Activated B cell treated with CpG ODN at 0.5 μM for 24 hours (primary cell): Measurements from ENCODE around the gene STAT4. TPM values are rescaled to one million over a fixed set of nuclear protein-coding genes. Genes with fewer than 3 reads are reported as not detected.

Experiments
- ATAC-seq: fragments of 200-7000 bp; cut with Tn5 transposase; one replicate; pipeline ENCODE4 v1.10.0; 2021; ENCODE audit warnings: low read depth, mild to moderate bottlenecking, moderate library complexity
- CTCF ChIA-PET: fragments of 350-600 bp; sonication (Branson Sonifier 250); formaldehyde crosslinking; loops from one replicate; lab custom pipeline; 2021; ENCODE audit warnings: antibody characterized with exemption; lab: Charles Lee
- POLR2A ChIA-PET: fragments of 350-600 bp; sonication (Branson Sonifier 250); formaldehyde crosslinking; loops from one replicate; lab custom pipeline; 2021; ENCODE audit warnings: antibody characterized with exemption; lab: Charles Lee
- DNase-seq: peaks from one replicate; pipeline ENCODE4 v3.0.0; 2022
- H3K27ac Mint-ChIP-seq: one replicate; pipeline ENCODE4 v1.8.0; 2020; ENCODE audit warnings: mixed read lengths
- H3K27me3 Mint-ChIP-seq: one replicate; pipeline ENCODE4 v1.8.0; 2021; ENCODE audit warnings: mixed read lengths
- H3K36me3 Mint-ChIP-seq: one replicate; pipeline ENCODE4 v1.8.0; 2021; ENCODE audit warnings: low read depth, mixed read lengths
- H3K4me1 Mint-ChIP-seq: one replicate; pipeline ENCODE4 v1.8.0; 2021; ENCODE audit warnings: mixed read lengths
- H3K4me3 Mint-ChIP-seq: one replicate; pipeline ENCODE4 v1.8.0; 2020; ENCODE audit warnings: mild to moderate bottlenecking, mixed read lengths
- H3K9me3 Mint-ChIP-seq: one replicate; pipeline ENCODE4 v1.8.0; 2020; ENCODE audit warnings: mixed read lengths
- intact Hi-C: fragments of 100-400 bp; cut with micrococcal nuclease; formaldehyde crosslinking; loops from one replicate; pipeline ENCODE4 v1.15.1; 2024
- total RNA-seq: library from RNA; stranded (reverse); gene quantifications from 2 replicates; pipeline ENCODE4 v1.2.3, GENCODE V29; 2022
- TF ChIP-seq, protein P1 (sequence below): fragments of 200-600 bp; IDR thresholded peaks from one replicate; pipeline ENCODE4 v1.8.0; 2022; ENCODE audit warnings: antibody characterized with exemption, mild to moderate bottlenecking

The STAT4 gene
- total RNA-seq, 1 donor from 2014 or later, result 16.5 TPM

DNA sequence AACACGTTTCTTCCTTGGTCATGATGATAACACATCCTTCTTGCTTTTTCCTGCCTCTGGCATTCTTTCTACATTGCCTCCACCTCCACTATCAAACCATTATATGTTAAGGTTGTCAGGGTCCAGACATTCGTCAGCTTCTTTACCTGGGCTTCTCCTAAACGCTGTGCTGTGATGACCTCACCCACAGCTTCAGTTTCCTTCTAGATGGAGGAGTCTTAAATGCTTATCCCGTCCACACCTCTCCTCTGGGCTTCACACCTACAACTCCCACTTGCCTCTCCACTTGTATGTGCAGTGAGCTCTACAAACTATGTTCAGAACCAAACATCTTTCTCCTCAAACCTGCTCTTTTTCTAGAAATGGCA lies 136.2 kb downstream of the STAT4 start:
- DNase-seq, result no peak
- H3K27me3 Mint-ChIP-seq, result no peaks in the 10 kb centered on the region
- H3K36me3 Mint-ChIP-seq, result peaks cover 11% of the 10 kb centered on the region
- ATAC-seq, result no peak
- peaks cover 28% of the 10 kb centered on the region for H3K4me1 Mint-ChIP-seq
- no peak overlapping the region for H3K27ac Mint-ChIP-seq
- ChIA-PET POLR2A (interaction anchor here (0.8 to 1.9 kb wide), 8 partner anchors 8 to 1354 kb away, joined by 3 to 13 read pairs (median 4); partner anchors contain the start of genes ASNSD1, GLS, NABP1 and STAT4), CTCF (interaction anchor here (0.8 to 1.6 kb wide), 3 partner anchors 14 to 141 kb away, joined by 3 to 4 read pairs (median 3); no protein-coding TSS in a partner anchor)
- intact Hi-C loops, result loop anchor here (1.0 to 10.0 kb wide), 11 partner anchors 16 to 1573 kb away; partner anchors contain the start of genes GLS, INPP1, NABP1 and NEMP2
- no peaks in the 10 kb centered on the region for H3K9me3 Mint-ChIP-seq
- H3K4me3 Mint-ChIP-seq, result no peak overlapping the region
- TF ChIP-seq, protein P1, sequence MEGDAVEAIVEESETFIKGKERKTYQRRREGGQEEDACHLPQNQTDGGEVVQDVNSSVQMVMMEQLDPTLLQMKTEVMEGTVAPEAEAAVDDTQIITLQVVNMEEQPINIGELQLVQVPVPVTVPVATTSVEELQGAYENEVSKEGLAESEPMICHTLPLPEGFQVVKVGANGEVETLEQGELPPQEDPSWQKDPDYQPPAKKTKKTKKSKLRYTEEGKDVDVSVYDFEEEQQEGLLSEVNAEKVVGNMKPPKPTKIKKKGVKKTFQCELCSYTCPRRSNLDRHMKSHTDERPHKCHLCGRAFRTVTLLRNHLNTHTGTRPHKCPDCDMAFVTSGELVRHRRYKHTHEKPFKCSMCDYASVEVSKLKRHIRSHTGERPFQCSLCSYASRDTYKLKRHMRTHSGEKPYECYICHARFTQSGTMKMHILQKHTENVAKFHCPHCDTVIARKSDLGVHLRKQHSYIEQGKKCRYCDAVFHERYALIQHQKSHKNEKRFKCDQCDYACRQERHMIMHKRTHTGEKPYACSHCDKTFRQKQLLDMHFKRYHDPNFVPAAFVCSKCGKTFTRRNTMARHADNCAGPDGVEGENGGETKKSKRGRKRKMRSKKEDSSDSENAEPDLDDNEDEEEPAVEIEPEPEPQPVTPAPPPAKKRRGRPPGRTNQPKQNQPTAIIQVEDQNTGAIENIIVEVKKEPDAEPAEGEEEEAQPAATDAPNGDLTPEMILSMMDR, result no peak

DNA sequence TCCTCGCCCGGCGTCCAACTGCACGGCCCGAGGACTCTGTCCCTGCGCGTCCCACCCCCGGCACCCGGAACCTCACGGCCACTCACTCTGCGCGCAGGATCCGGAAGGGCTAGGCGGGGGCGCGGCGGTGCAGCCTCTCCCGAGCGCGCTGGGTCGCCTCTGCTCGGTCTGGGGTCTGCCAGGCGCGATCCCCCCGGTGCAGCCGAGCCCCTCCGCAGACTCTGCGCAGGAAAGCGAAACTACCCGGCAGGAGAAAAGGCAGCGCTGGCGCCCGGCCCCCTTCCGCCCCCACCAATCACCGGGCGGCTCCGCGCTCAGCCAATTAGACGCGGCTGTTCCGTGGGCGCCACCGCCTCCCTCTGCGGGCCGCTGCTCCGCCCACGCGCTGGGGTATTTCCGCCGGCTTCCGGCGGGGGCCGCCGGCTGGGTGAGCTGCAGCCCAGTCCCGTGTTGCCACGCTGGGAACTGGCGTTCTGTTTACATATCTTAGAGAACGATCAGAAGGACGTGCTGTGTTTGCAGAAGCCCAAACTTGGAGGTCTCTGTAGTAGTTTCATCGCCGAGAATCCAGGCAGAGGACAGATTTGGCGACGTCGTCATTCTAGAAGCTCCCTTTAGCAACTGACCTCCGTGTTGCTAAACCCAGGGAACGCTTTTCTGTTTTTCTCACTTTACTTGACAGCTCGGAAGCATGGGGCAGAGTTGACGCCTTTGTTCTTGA lies 136.7 kb downstream of the STAT4 start, which contains the start of gene STAT1:
Gene STAT1, minus strand, starts transcription at position 240 of the 721 bp plus-strand sequence. CDS start 4,168 bp downstream, outside the sequence.
- Mint-ChIP-seq H3K27ac (no peak within 1 kb of the TSS), H3K4me3 (no peak within 1 kb of the TSS), H3K9me3 (no peaks in the 10 kb centered on the region), H3K4me1 (peaks cover 29% of the 10 kb centered on the region), H3K27me3 (no peaks in the 10 kb centered on the region), H3K36me3 (peaks cover 12% of the 10 kb centered on the region)
- TF ChIP-seq, protein P1, result no peak
- ATAC-seq (peak; percentile 91), DNase-seq (peak; percentile 98)
- ChIA-PET POLR2A (interaction anchor here (0.8 to 1.9 kb wide), 8 partner anchors 9 to 1353 kb away, joined by 3 to 13 read pairs (median 4); partner anchors contain the start of genes ASNSD1, GLS, NABP1 and STAT4), CTCF (interaction anchor here (0.8 to 1.6 kb wide), 3 partner anchors 14 to 141 kb away, joined by 3 to 4 read pairs (median 3); no protein-coding TSS in a partner anchor)
- intact Hi-C loops, result loop anchor here (1.0 to 10.0 kb wide), 11 partner anchors 16 to 1573 kb away; partner anchors contain the start of genes GLS, INPP1, NABP1 and NEMP2

- Mint-ChIP-seq H3K27ac (no peak overlapping the region), H3K4me3 (no peak overlapping the region), H3K36me3 (peaks cover 15% of the 10 kb centered on the region), H3K27me3 (no peaks in the 10 kb centered on the region), H3K4me1 (peaks cover 30% of the 10 kb centered on the region), H3K9me3 (no peaks in the 10 kb centered on the region)
- TF ChIP-seq, protein P1, result no peak
- ATAC-seq (no peak), DNase-seq (no peak)
- CTCF ChIA-PET, result interaction anchor here (0.8 to 1.6 kb wide), 2 partner anchors 15 to 75 kb away, joined by 3 to 4 read pairs; no protein-coding TSS in a partner anchor
- intact Hi-C loops, result loop anchor here (5.0 to 10.0 kb wide), 4 partner anchors 361 to 829 kb away; partner anchors contain the start of gene INPP1
- POLR2A ChIA-PET, result interaction anchor here (1.0 to 1.7 kb wide), 3 partner anchors 9 to 664 kb away, joined by 3 to 8 read pairs (median 4); partner anchors contain the start of gene NABP1
Observed at GRCh38 chr2:191013682-191013931, 137.2 kb downstream of the STAT4 start.

GRCh38 chr2:191012845-191013681 lies 137.7 kb downstream of the STAT4 start:
- Mint-ChIP-seq H3K27ac (no peak overlapping the region), H3K27me3 (no peaks in the 10 kb centered on the region), H3K4me1 (peaks cover 32% of the 10 kb centered on the region), H3K36me3 (peaks cover 20% of the 10 kb centered on the region), H3K9me3 (no peaks in the 10 kb centered on the region), H3K4me3 (no peak overlapping the region)
- intact Hi-C loops, result loop anchor here (1.0 to 10.0 kb wide), 5 partner anchors 7 to 828 kb away; partner anchors contain the start of gene INPP1
- ChIA-PET POLR2A (interaction anchor here (0.9 to 3.5 kb wide), 3 partner anchors 7 to 133 kb away, joined by 4 to 28 read pairs (median 8); partner anchors contain the start of gene GLS), CTCF (interaction anchor here (1.0 to 1.6 kb wide), 2 partner anchors 15 to 16 kb away, joined by 4 read pairs; no protein-coding TSS in a partner anchor)
- DNase-seq (no peak), ATAC-seq (no peak)
- TF ChIP-seq, protein P1, result no peak
